GM21515 (cell line): ENCODE measurements around the gene LGALS12.

ENCODE experiments used
- ATAC-seq: cut with Tn5 transposase; IDR thresholded peaks from one replicate; pipeline ENCODE4 v1.9.1; 2021; ENCODE audit not compliant: unreplicated experiment

Gene LGALS12

GRCh38 chr11:63560506-63561180, 54.8 kb downstream of the LGALS12 start:
- ATAC-seq = no peak

- ATAC-seq = peak; percentile 5
Measured at GRCh38 chr11:63563201-63564055, 57.5 kb downstream of the LGALS12 start, which contains the start of gene PLAAT2. TSS of gene PLAAT2 (minus strand) at chr11:63563379. CDS start at chr11:63563324, 55 bp downstream.

GRCh38 chr11:63564056-63564774, 58.3 kb downstream of the LGALS12 start:
- ATAC-seq = peak; percentile 65

- ATAC-seq = no peak
Measured at GRCh38 chr11:63564784-63565350, 59.0 kb downstream of the LGALS12 start.
